ENCODE results near the gene NACA.

NACA gene

DNA sequence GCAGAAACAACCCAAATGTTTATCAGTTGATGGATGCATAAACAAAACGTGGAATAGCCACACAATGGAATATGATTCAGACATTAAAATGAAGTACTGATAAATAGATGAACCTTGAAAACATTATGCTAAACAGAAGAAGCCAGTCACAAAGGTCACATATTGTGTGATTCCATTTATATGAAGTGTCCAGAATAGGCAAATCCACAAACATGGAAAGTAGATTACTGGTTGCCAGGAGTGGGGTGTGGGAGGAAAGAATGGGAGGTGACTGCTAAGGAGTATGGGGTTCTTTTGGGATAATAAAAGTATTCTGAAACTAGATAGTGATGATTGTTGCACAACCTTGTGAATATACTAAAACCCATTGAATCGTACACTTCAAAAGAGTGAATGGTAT lies 36.7 kb upstream of the NACA start:
- H2AFZ ChIP-seq (ENCODE audit: low read depth, low read length, severe bottlenecking), result no peak overlapping the region
- no peaks in the 10 kb centered on the region for H3K36me3 ChIP-seq (ENCODE audit: low read length)
- no peak for TF ChIP-seq CTCF (IDR thresholded peaks at IDR 0.05; ENCODE audit: insufficient read depth, low read length, poor library complexity, severe bottlenecking)
- TF ChIP-seq EZH2phosphoT487 (conservative IDR thresholded peaks at IDR 0.05; ENCODE audit: low read length), result no peak
- no peak overlapping the region for H3K4me2 ChIP-seq (ENCODE audit: low read depth, low read length, poor library complexity, severe bottlenecking)
- H3K27ac ChIP-seq (ENCODE audit: low read depth, low read length), result no peak overlapping the region
- H3K9me3 ChIP-seq (ENCODE audit: insufficient read depth, low read length), result no peaks in the 10 kb centered on the region
- no peak overlapping the region for H3K4me3 ChIP-seq (ENCODE audit: insufficient read depth, low read length, poor library complexity, severe bottlenecking)
- no peaks in the 10 kb centered on the region for H3K9me2 ChIP-seq (replicated peaks; ENCODE audit: insufficient read depth, low read length)
- H3K79me2 ChIP-seq (ENCODE audit: insufficient read depth, low read length), result no peaks in the 10 kb centered on the region
- no peaks in the 10 kb centered on the region for H4K20me1 ChIP-seq (ENCODE audit: low read depth, low read length)
- H3F3A ChIP-seq (ENCODE audit: insufficient read depth), result no peaks in the 10 kb centered on the region
- H3K27me3 ChIP-seq (ENCODE audit: low read length), result no peaks in the 10 kb centered on the region
- H3K9ac ChIP-seq (ENCODE audit: low read length), result no peak overlapping the region

- H3K4me3 ChIP-seq (ENCODE audit: insufficient read depth, low read length, poor library complexity, severe bottlenecking), result no peak overlapping the region
- H3K36me3 ChIP-seq (ENCODE audit: low read length), result no peaks in the 10 kb centered on the region
- H3K4me2 ChIP-seq (ENCODE audit: low read depth, low read length, poor library complexity, severe bottlenecking), result no peak overlapping the region
- H4K20me1 ChIP-seq (ENCODE audit: low read depth, low read length), result no peaks in the 10 kb centered on the region
- no peaks in the 10 kb centered on the region for H3F3A ChIP-seq (ENCODE audit: insufficient read depth)
- no peaks in the 10 kb centered on the region for H3K27me3 ChIP-seq (ENCODE audit: low read length)
- no peak overlapping the region for H3K9ac ChIP-seq (ENCODE audit: low read length)
- no peaks in the 10 kb centered on the region for H3K9me2 ChIP-seq (replicated peaks; ENCODE audit: insufficient read depth, low read length)
- no peaks in the 10 kb centered on the region for H3K9me3 ChIP-seq (ENCODE audit: insufficient read depth, low read length)
- H3K79me2 ChIP-seq (ENCODE audit: insufficient read depth, low read length), result no peaks in the 10 kb centered on the region
- H3K27ac ChIP-seq (ENCODE audit: low read depth, low read length), result no peak overlapping the region
- H2AFZ ChIP-seq (ENCODE audit: low read depth, low read length, severe bottlenecking), result no peak overlapping the region
- no peak for TF ChIP-seq CTCF (IDR thresholded peaks at IDR 0.05; ENCODE audit: insufficient read depth, low read length, poor library complexity, severe bottlenecking)
- no peak for TF ChIP-seq EZH2phosphoT487 (conservative IDR thresholded peaks at IDR 0.05; ENCODE audit: low read length)
Observed at GRCh38 chr12:56760460-56760859, 35.4 kb upstream of the NACA start.

DNA sequence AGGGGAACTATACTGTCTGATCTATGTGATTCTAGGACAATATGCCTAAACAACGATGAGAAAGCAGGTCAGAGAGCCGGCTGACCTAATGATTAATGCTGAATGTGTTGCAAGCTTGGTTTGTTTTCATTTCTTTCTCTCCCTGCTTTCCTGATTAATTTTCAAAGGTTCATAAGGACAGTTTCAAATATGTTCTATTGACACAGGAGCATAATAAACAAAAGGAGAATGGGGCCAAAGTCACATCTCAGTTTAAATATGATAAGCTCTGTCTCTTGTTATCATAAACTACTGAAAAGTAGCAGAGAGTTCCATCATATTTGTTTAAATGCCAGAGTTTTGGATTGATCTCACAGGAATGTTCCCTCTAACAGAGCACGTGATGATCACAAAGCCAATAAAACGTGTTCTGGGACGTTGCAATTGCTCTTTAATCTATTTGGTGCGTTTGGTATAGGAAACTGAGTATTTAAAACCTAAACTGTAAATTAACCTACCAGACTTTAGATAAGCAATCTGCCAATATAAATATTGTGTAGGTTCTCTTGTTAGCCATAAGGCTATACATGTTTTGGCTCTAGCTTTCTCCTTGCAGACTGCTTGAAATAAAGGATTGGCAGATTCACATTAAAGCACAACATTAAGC lies 34.3 kb upstream of the NACA start:
- H3K9ac ChIP-seq (ENCODE audit: low read length), result no peak overlapping the region
- no peaks in the 10 kb centered on the region for H3K36me3 ChIP-seq (ENCODE audit: low read length)
- H3K4me3 ChIP-seq (ENCODE audit: insufficient read depth, low read length, poor library complexity, severe bottlenecking), result no peak overlapping the region
- H3K4me2 ChIP-seq (ENCODE audit: low read depth, low read length, poor library complexity, severe bottlenecking), result no peak overlapping the region
- H3K27ac ChIP-seq (ENCODE audit: low read depth, low read length), result no peak overlapping the region
- H2AFZ ChIP-seq (ENCODE audit: low read depth, low read length, severe bottlenecking), result no peak overlapping the region
- H3F3A ChIP-seq (ENCODE audit: insufficient read depth), result no peaks in the 10 kb centered on the region
- H3K79me2 ChIP-seq (ENCODE audit: insufficient read depth, low read length), result no peaks in the 10 kb centered on the region
- TF ChIP-seq EZH2phosphoT487 (conservative IDR thresholded peaks at IDR 0.05; ENCODE audit: low read length), result no peak
- no peak for TF ChIP-seq CTCF (IDR thresholded peaks at IDR 0.05; ENCODE audit: insufficient read depth, low read length, poor library complexity, severe bottlenecking)
- no peaks in the 10 kb centered on the region for H3K27me3 ChIP-seq (ENCODE audit: low read length)
- no peaks in the 10 kb centered on the region for H3K9me2 ChIP-seq (replicated peaks; ENCODE audit: insufficient read depth, low read length)
- no peaks in the 10 kb centered on the region for H3K9me3 ChIP-seq (ENCODE audit: insufficient read depth, low read length)
- no peaks in the 10 kb centered on the region for H4K20me1 ChIP-seq (ENCODE audit: low read depth, low read length)

All from SU-DHL-6 (cell line).